ENCODE data around the gene OR2J3. TPM values are rescaled to one million over a fixed set of nuclear protein-coding genes. Genes with fewer than 3 reads are reported as not detected.

Gene OR2J3
- total and polyA plus RNA-seq, 8 donors = not detected

Other genes starting within 250 kb of the OR2J3 start
- 10 to 100 TPM; 42.2 to 47.5 TPM for gene TRIM27, start 184.1 kb upstream of the OR2J3 start, total RNA-seq
- 10 to 100 TPM; 80.3 to 96.9 (median 90.0) TPM for gene TRIM27, start 184.1 kb upstream of the OR2J3 start, polyA plus RNA-seq (ENCODE audit: insufficient read length in 6 of 6)
- 1 to 10 TPM; 1.7 to 1.8 TPM for gene ZNF311, start 102.7 kb upstream of the OR2J3 start, total RNA-seq
- gene ZNF311, start 102.7 kb upstream of the OR2J3 start, polyA plus RNA-seq (ENCODE audit: insufficient read length in 6 of 6) = 1 to 10 TPM; 5.9 to 8.0 (median 6.3) TPM
- not detected for gene OR2W1, start 62.9 kb upstream of the OR2J3 start, total RNA-seq
- gene OR2W1, start 62.9 kb upstream of the OR2J3 start, polyA plus RNA-seq (ENCODE audit: insufficient read length in 6 of 6) = not detected
- not detected for gene OR2B3, start 20.7 kb upstream of the OR2J3 start, total RNA-seq
- gene OR2B3, start 20.7 kb upstream of the OR2J3 start, polyA plus RNA-seq (ENCODE audit: insufficient read length in 6 of 6) = not detected
- gene OR2J1, start 8.6 kb upstream of the OR2J3 start, total RNA-seq = not detected
- gene OR2J1, start 8.6 kb upstream of the OR2J3 start, polyA plus RNA-seq (ENCODE audit: insufficient read length in 6 of 6) = not detected
- not detected for gene OR2J2, start 62.8 kb downstream of the OR2J3 start, total RNA-seq
- gene OR2J2, start 62.8 kb downstream of the OR2J3 start, polyA plus RNA-seq (ENCODE audit: insufficient read length in 6 of 6) = under 1 TPM in 1 of 6 donors, not detected in 5; 0.07 TPM
- not detected for gene OR14J1, start 193.6 kb downstream of the OR2J3 start, total RNA-seq
- under 1 TPM; 0.03 to 0.15 (median 0.10) TPM for gene OR14J1, start 193.6 kb downstream of the OR2J3 start, polyA plus RNA-seq (ENCODE audit: insufficient read length in 6 of 6)